Measurements from ENCODE around the gene CRYAB.

DNA sequence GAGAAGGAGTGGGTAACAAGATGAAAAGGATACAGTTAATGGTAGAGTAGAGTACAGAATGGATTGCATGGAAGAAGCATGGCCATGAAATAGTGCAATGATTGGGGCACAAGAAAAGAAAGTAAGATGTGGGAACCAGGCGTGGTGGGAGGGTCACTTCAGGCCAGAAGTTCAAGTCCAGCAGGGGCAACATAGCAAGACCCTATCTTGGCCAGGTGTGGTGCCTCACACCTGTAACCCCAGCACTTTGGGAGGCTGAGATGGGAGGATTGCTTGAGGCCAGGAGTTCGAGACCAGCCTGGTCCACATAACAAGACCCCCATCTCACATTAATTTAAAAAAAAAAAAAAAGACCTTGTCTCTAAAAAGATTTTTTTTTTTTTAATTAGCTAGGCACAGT is 5.7 kb upstream of the CRYAB start:
- TF ChIP-seq, protein P1, sequence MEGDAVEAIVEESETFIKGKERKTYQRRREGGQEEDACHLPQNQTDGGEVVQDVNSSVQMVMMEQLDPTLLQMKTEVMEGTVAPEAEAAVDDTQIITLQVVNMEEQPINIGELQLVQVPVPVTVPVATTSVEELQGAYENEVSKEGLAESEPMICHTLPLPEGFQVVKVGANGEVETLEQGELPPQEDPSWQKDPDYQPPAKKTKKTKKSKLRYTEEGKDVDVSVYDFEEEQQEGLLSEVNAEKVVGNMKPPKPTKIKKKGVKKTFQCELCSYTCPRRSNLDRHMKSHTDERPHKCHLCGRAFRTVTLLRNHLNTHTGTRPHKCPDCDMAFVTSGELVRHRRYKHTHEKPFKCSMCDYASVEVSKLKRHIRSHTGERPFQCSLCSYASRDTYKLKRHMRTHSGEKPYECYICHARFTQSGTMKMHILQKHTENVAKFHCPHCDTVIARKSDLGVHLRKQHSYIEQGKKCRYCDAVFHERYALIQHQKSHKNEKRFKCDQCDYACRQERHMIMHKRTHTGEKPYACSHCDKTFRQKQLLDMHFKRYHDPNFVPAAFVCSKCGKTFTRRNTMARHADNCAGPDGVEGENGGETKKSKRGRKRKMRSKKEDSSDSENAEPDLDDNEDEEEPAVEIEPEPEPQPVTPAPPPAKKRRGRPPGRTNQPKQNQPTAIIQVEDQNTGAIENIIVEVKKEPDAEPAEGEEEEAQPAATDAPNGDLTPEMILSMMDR (IDR thresholded peaks at IDR 0.05): no peak
- TF ChIP-seq POLR2A (IDR thresholded peaks at IDR 0.05; ENCODE audit: low read length) (no peak), USF2 (IDR thresholded peaks at IDR 0.05) (no peak), PHF8 (IDR thresholded peaks at IDR 0.05; ENCODE audit: borderline replicate concordance, low read depth) (no peak), NPAS2 (CRISPR knock-in tag; IDR thresholded peaks at IDR 0.05; ENCODE audit: borderline replicate concordance) (no peak), KDM1A (IDR thresholded peaks at IDR 0.05; ENCODE audit: low read depth) (no peak), RAD21 (conservative IDR thresholded peaks at IDR 0.05 in 1 of 2, IDR thresholded peaks at IDR 0.05 in 1 of 2) (no peak), EP300 (IDR thresholded peaks at IDR 0.05) (no peak), MAX (IDR thresholded peaks at IDR 0.05) (no peak), ZNF302 (CRISPR knock-in tag; IDR thresholded peaks at IDR 0.05) (no peak), EHMT2 (IDR thresholded peaks at IDR 0.05; ENCODE audit: low read depth) (no peak), ESRRA (IDR thresholded peaks at IDR 0.05; ENCODE audit: borderline replicate concordance, low read length) (no peak)

Measured in A549 (cell line).